ENCODE data around the gene CCDC112.
"Not testable (repeated sequence)": the region's sequence is repeated elsewhere in the genome, so short reads cannot be mapped to it uniquely, and the experiment has no call there.

The CCDC112 gene

GRCh38 chr5:115262321-115263077, 34.0 kb downstream of the CCDC112 start, which contains the start of gene PGGT1B:
Gene PGGT1B (minus strand): TSS chr5:115262877. CDS start chr5:115262851, 26 bp downstream.
- H3K27ac ChIP-seq, result peak within 1 kb of the TSS; percentile 79
- peak within 1 kb of the TSS; percentile 84 for H3K4me3 ChIP-seq (ENCODE audit: low read depth, low read length)

GRCh38 chr5:115262011-115262320, 34.5 kb downstream of the CCDC112 start:
- peaks cover 5% of the 10 kb centered on the region for H3K4me1 ChIP-seq
- H3K4me2 ChIP-seq (ENCODE audit: low read length), result peak overlapping the region; percentile 56
- H3K79me2 ChIP-seq, result peaks cover 29% of the 10 kb centered on the region
- H3K27ac ChIP-seq, result peak overlapping the region; percentile 79
- peak overlapping the region; percentile 99 for H2AFZ ChIP-seq
- peaks cover 2% of the 10 kb centered on the region for H3K9me3 ChIP-seq (ENCODE audit: control insufficient read depth, low read length)
- H3K36me3 ChIP-seq (ENCODE audit: control insufficient read depth, insufficient read depth, low read length), result no peaks in the 10 kb centered on the region
- peak overlapping the region; percentile 84 for H3K4me3 ChIP-seq (ENCODE audit: low read depth, low read length)
- no peak overlapping the region for H3K9ac ChIP-seq
- no peaks in the 10 kb centered on the region for H3K27me3 ChIP-seq (ENCODE audit: control insufficient read depth, insufficient read depth, low read length)
- no peak for TF ChIP-seq CTCF (IDR thresholded peaks at IDR 0.05)

More at GRCh38 chr5:115262321-115263077, 34.0 kb downstream of the CCDC112 start, which contains the start of gene PGGT1B:
- Histone ChIP-seq H3K4me2 (ENCODE audit: low read length) (peak within 1 kb of the TSS; percentile 56), H3K36me3 (ENCODE audit: control insufficient read depth, insufficient read depth, low read length) (no peaks in the 10 kb centered on the region), H3K79me2 (peaks cover 28% of the 10 kb centered on the region), H3K9me3 (ENCODE audit: control insufficient read depth, low read length) (peaks cover 2% of the 10 kb centered on the region), H3K9ac (no peak within 1 kb of the TSS), H2AFZ (peak within 1 kb of the TSS; percentile 99), H3K4me1 (peaks cover 5% of the 10 kb centered on the region), H3K27me3 (ENCODE audit: control insufficient read depth, insufficient read depth, low read length) (no peaks in the 10 kb centered on the region)
- no peak for TF ChIP-seq CTCF (IDR thresholded peaks at IDR 0.05)

GRCh38 chr5:115260248-115260647, 36.2 kb downstream of the CCDC112 start:
- no peaks in the 10 kb centered on the region for H3K36me3 ChIP-seq (ENCODE audit: control insufficient read depth, insufficient read depth, low read length)
- H3K4me1 ChIP-seq, result peaks cover 5% of the 10 kb centered on the region
- H3K9ac ChIP-seq, result no peak overlapping the region
- H3K9me3 ChIP-seq (ENCODE audit: control insufficient read depth, low read length), result peaks cover 2% of the 10 kb centered on the region
- no peak overlapping the region for H3K27ac ChIP-seq
- no peaks in the 10 kb centered on the region for H3K27me3 ChIP-seq (ENCODE audit: control insufficient read depth, insufficient read depth, low read length)
- H3K4me3 ChIP-seq (ENCODE audit: low read depth, low read length), result no peak overlapping the region
- TF ChIP-seq CTCF (IDR thresholded peaks at IDR 0.05), result no peak
- no peak overlapping the region for H2AFZ ChIP-seq
- peaks cover 31% of the 10 kb centered on the region for H3K79me2 ChIP-seq
- no peak overlapping the region for H3K4me2 ChIP-seq (ENCODE audit: low read length)

GRCh38 chr5:115257981-115258380, 38.5 kb downstream of the CCDC112 start:
- H3K4me3 ChIP-seq (ENCODE audit: low read depth, low read length), result no peak overlapping the region
- H3K4me2 ChIP-seq (ENCODE audit: low read length), result no peak overlapping the region
- H3K36me3 ChIP-seq (ENCODE audit: control insufficient read depth, insufficient read depth, low read length), result no peaks in the 10 kb centered on the region
- peaks cover 33% of the 10 kb centered on the region for H3K79me2 ChIP-seq
- H3K9ac ChIP-seq, result no peak overlapping the region
- H2AFZ ChIP-seq, result no peak overlapping the region
- no peaks in the 10 kb centered on the region for H3K9me3 ChIP-seq (ENCODE audit: control insufficient read depth, low read length)
- TF ChIP-seq CTCF (IDR thresholded peaks at IDR 0.05), result no peak
- no peaks in the 10 kb centered on the region for H3K27me3 ChIP-seq (ENCODE audit: control insufficient read depth, insufficient read depth, low read length)
- no peak overlapping the region for H3K27ac ChIP-seq
- peaks cover 2% of the 10 kb centered on the region for H3K4me1 ChIP-seq

- not testable (repeated sequence) for H2AFZ ChIP-seq; H3K4me3 ChIP-seq (ENCODE audit: low read depth, low read length); H3K27me3 ChIP-seq (ENCODE audit: control insufficient read depth, insufficient read depth, low read length); H3K4me1 ChIP-seq; H3K9ac ChIP-seq; H3K9me3 ChIP-seq (ENCODE audit: control insufficient read depth, low read length); H3K36me3 ChIP-seq (ENCODE audit: control insufficient read depth, insufficient read depth, low read length); H3K79me2 ChIP-seq; H3K27ac ChIP-seq; H3K4me2 ChIP-seq (ENCODE audit: low read length)
These were observed 47.1 kb downstream of the CCDC112 start for GRCh38 chr5:115249379-115249778.
